Activated CD8-positive, alpha-beta T cell treated with anti-CD3 and anti-CD28 coated beads, Interleukin-2, amount 10 ng/mL, durations not matched to agents 7 days and 5 days (primary cell): ENCODE data around the gene UBAC2. TPM values are rescaled to one million over a fixed set of nuclear protein-coding genes. Genes with fewer than 3 reads are reported as not detected.
A peak's percentile ranks its signal among the peaks of the same experiment; 100 is the strongest.

Experiments
- ATAC-seq: fragments of 150-1000 bp; cut with Tn5 transposase; one replicate; pipeline ENCODE4 v1.10.0; 2021; ENCODE audit warnings: moderate library complexity
- CTCF ChIA-PET: fragments of 350-600 bp; sonication (Branson Sonifier 250); formaldehyde crosslinking; loops from one replicate; lab custom pipeline; 2021; ENCODE audit warnings: antibody characterized with exemption; lab: Charles Lee
- POLR2A ChIA-PET: fragments of 350-600 bp; sonication (Branson Sonifier 250); formaldehyde crosslinking; loops from one replicate; lab custom pipeline; 2021; ENCODE audit warnings: antibody characterized with exemption; lab: Charles Lee
- DNase-seq: peaks from one replicate; pipeline ENCODE4 v3.0.0-alpha.2; 2020
- H3K27ac Mint-ChIP-seq: one replicate; pipeline ENCODE4 v1.8.0; 2021; ENCODE audit warnings: mild to moderate bottlenecking, mixed read lengths
- H3K27me3 Mint-ChIP-seq: one replicate; pipeline ENCODE4 v1.8.0; 2021; ENCODE audit warnings: low read depth, mixed read lengths
- H3K36me3 Mint-ChIP-seq: one replicate; pipeline ENCODE4 v1.8.0; 2021; ENCODE audit warnings: low read depth, mixed read lengths
- H3K4me1 Mint-ChIP-seq: one replicate; pipeline ENCODE4 v1.8.0; 2021; ENCODE audit warnings: low read depth, mixed read lengths
- H3K4me3 Mint-ChIP-seq: one replicate; pipeline ENCODE4 v1.8.0; 2021; ENCODE audit warnings: mild to moderate bottlenecking, mixed read lengths
- H3K9me3 Mint-ChIP-seq: one replicate; pipeline ENCODE4 v1.8.0; 2022; ENCODE audit warnings: mixed read lengths; ENCODE audit not compliant: insufficient read depth
- total RNA-seq, 2 experiments: library from RNA; stranded (reverse); gene quantifications; one replicate each; pipeline ENCODE4 v1.2.3, GENCODE V29; 2021

The UBAC2 gene
- total RNA-seq, 2 experiments from 2014 or later, result 67.4 to 71.2 TPM

DNA sequence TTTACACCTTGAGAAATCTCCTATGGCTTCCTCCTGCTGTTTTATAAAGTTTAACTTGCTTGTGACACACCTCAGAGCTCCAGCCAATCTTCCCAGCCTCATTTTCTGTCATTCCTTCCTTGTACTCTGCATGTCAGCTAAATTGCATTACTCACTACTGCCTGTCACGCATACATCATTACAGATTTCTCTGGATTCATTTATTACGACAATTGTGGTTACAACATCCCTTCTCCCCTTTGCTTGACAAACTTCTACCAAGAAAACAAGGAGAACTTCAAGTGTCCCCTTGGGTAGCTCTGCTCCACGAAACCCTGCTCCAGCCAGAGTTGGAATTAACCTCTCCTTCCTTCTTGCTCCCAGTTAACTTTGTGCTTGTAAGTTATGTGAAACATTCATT is 79.5 kb downstream of the UBAC2 start:
- H3K27me3 Mint-ChIP-seq, result no peaks in the 10 kb centered on the region
- peak overlapping the region; percentile 14 for H3K27ac Mint-ChIP-seq
- ChIA-PET POLR2A (no interaction called here), CTCF (interaction anchor here (0.6 to 3.7 kb wide), 5 partner anchors 9 to 103 kb away, joined by 3 to 27 read pairs (median 3); partner anchors contain the start of gene GPR183)
- no peaks in the 10 kb centered on the region for H3K9me3 Mint-ChIP-seq
- H3K36me3 Mint-ChIP-seq, result peaks cover 68% of the 10 kb centered on the region
- DNase-seq (no peak), ATAC-seq (no peak)
- H3K4me1 Mint-ChIP-seq, result peaks cover 91% of the 10 kb centered on the region
- H3K4me3 Mint-ChIP-seq, result no peak overlapping the region

DNA sequence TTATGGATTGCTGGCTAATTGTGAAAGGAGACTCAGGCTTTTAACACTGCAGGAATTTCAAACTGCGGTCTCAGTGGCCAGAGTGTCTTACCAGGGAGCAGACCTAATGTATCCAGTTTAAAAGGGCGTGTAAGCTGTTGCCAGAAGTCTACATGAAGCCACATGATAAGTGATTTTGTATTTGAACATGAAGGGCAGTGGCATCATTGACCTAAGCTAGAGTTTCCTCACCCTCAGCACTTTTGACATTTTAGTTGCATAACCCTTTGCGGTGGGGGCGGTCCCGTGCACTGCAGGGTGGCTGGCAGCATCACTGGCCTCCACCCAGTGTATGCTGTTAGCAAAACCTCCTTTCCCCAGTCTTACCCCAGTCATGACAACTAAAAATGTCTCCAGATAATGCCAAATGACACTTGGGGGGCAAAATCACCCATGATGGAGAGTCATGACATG is 81.2 kb downstream of the UBAC2 start:
- ChIA-PET POLR2A (no interaction called here), CTCF (interaction anchor here (0.7 to 2.3 kb wide), 6 partner anchors 9 to 154 kb away, joined by 3 to 18 read pairs (median 4); no protein-coding TSS in a partner anchor)
- H3K4me3 Mint-ChIP-seq, result no peak overlapping the region
- no peaks in the 10 kb centered on the region for H3K9me3 Mint-ChIP-seq
- DNase-seq (peak; percentile 54), ATAC-seq (peak; percentile 67)
- peak overlapping the region; percentile 79 for H3K27ac Mint-ChIP-seq
- H3K27me3 Mint-ChIP-seq, result no peaks in the 10 kb centered on the region
- H3K36me3 Mint-ChIP-seq, result peaks cover 66% of the 10 kb centered on the region
- H3K4me1 Mint-ChIP-seq, result peaks cover 89% of the 10 kb centered on the region

DNA sequence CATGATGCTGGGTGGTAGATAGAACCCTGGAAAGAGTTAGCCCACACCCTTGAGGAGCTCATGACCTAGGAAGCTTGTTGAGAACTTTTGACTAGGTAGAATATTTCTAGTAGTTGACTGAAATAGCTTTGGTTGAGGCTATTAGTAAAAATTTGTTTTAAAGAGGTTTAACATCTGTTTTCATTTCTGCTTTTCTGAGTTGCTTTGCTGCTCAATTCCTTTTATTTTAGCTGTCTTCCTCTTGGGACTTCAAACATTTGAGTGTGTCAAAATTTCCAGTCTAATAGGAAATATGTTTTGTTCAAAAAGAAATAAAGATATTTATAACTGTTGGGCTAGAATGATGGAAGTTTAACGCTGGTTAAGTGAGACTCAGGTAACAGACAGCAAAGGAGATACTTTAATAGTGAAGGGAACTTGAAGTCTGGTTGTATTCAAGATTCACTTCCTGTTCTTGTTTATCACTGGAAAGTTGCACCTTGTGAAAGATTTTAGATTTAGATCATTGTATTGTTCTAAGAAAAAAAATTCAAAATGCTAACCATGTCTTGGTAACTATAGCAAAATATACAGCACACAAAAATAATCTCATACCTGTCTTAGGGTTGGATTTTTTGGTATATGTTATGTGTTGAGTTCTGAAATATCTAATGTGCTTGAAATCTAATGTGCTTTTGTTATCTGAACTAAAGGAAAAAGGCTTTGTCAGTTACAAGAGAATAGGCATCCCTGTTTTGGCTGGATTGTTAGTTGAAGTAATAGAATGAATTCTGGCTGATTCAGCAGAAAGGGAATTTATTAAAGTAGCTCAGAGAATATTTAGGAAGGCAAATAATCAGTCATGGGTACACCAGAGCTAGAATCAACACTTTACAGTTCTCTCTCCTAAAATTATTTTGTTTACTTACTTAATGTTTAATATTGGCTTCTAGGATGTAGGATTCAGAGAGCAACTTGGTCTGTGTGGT is 81.9 kb downstream of the UBAC2 start:
- ATAC-seq, result peak; percentile 45
- Mint-ChIP-seq H3K27ac (peak overlapping the region; percentile 79), H3K27me3 (no peaks in the 10 kb centered on the region), H3K9me3 (no peaks in the 10 kb centered on the region), H3K4me3 (peak overlapping the region; percentile 28), H3K4me1 (peaks cover 90% of the 10 kb centered on the region), H3K36me3 (peaks cover 67% of the 10 kb centered on the region)
- ChIA-PET POLR2A (no interaction called here), CTCF (interaction anchor here (0.7 to 2.3 kb wide), 8 partner anchors 8 to 154 kb away, joined by 3 to 18 read pairs (median 4); no protein-coding TSS in a partner anchor)
- no peak for DNase-seq

DNA sequence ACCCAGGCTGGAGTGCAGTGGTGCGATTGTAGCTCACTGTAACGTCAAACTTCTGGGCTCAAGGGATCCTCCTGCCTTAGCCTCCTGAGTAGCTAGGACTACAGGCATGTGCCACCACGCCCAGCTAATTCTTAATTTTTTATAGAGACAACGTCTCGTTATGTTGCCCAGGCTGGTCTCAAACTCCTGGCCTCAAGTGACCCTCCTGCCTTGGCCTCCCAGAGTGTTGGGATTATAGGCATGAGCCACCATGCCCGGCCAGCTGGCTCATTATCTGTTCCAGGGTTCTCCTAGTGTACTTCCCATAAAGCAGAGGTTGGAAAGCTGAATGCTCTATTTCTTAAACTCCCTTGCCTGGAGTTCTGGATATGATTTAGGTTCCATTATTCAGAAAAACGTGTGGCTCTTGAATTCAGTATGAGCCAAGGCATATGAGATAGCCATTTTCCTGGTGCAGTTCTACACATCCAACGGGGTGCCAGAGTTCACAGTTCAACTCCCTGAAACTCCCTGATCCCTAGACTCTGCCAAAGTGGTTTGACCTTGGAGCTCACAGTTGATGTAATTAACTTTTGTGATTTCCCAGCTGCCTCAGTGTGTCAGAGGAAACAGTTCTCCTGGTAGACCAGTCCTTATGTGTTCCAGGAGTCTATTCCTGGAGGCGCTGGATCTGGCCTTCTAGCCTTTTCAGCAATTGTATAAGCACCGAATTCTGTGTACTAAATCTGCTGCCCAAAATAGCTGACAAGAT is 85.0 kb downstream of the UBAC2 start:
- Mint-ChIP-seq H3K36me3 (peaks cover 62% of the 10 kb centered on the region), H3K27me3 (no peaks in the 10 kb centered on the region), H3K4me3 (no peak overlapping the region), H3K4me1 (peaks cover 89% of the 10 kb centered on the region), H3K9me3 (no peaks in the 10 kb centered on the region), H3K27ac (no peak overlapping the region)
- CTCF ChIA-PET, result interaction anchor here (0.6 to 2.9 kb wide), 8 partner anchors 10 to 151 kb away, joined by 3 to 11 read pairs (median 6); no protein-coding TSS in a partner anchor
- POLR2A ChIA-PET, result interaction anchor here (0.7 to 1.5 kb wide), 4 partner anchors 17 to 37 kb away, joined by 3 to 6 read pairs (median 4); no protein-coding TSS in a partner anchor
- ATAC-seq, result no peak
- DNase-seq, result no peak

DNA sequence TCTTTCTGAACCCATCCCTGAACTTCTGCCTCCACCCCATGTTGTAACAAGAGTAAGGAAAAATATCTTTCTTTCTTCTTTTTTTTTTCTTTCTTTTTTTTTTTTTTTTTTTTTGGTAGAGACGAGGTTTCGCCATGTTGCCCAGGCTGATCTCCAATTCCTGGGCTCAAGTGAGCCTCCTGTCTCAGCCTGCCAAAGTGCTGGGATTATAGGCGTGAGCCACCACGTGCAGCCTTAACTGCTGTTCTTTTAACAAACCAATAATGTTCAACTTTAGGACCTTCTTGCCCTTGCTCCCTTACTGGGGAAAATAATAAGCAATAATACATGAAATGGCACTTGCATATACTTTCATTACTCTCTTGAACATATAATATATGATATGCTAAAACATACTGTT is 86.9 kb downstream of the UBAC2 start:
- Mint-ChIP-seq H3K9me3 (no peaks in the 10 kb centered on the region), H3K27ac (peak overlapping the region; percentile 76), H3K4me1 (peaks cover 78% of the 10 kb centered on the region), H3K36me3 (peaks cover 50% of the 10 kb centered on the region), H3K27me3 (no peaks in the 10 kb centered on the region), H3K4me3 (no peak overlapping the region)
- CTCF ChIA-PET, result interaction anchor here (1.1 to 1.7 kb wide), 2 partner anchors 21 to 138 kb away, joined by 3 to 4 read pairs; no protein-coding TSS in a partner anchor
- no peak for ATAC-seq
- POLR2A ChIA-PET, result interaction anchor here (1.5 kb wide), 1 partner anchor 69 kb away, joined by 3 read pairs; no protein-coding TSS in a partner anchor
- DNase-seq, result no peak

DNA sequence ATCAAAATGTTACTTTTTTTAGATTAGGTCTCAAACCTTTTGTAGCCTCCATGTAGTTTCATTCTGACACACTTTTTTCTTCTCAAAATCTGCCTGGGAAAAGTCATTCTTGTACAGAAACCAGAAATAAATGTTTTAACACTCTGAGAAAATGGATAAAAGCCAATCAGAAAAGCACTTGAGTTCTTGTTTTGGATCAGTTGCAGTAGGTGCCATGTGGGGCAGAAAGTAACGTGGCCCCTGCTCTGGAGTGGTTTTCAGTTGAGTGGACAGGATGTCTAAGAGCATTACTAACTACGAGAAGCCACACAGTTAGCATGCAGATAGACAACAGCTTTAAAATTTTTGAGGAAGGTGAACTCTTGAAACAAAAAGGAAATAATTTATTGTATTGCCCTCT is 87.4 kb downstream of the UBAC2 start:
- Mint-ChIP-seq H3K4me1 (peaks cover 76% of the 10 kb centered on the region), H3K9me3 (no peaks in the 10 kb centered on the region), H3K27me3 (no peaks in the 10 kb centered on the region), H3K27ac (peak overlapping the region; percentile 48), H3K4me3 (no peak overlapping the region), H3K36me3 (peaks cover 52% of the 10 kb centered on the region)
- CTCF ChIA-PET, result interaction anchor here (0.6 to 1.7 kb wide), 6 partner anchors 9 to 147 kb away, joined by 3 to 13 read pairs (median 3); no protein-coding TSS in a partner anchor
- POLR2A ChIA-PET, result interaction anchor here (1.2 to 1.5 kb wide), 3 partner anchors 9 to 147 kb away, joined by 3 to 4 read pairs (median 3); no protein-coding TSS in a partner anchor
- DNase-seq, result peak; percentile 50
- ATAC-seq, result peak; percentile 62

DNA sequence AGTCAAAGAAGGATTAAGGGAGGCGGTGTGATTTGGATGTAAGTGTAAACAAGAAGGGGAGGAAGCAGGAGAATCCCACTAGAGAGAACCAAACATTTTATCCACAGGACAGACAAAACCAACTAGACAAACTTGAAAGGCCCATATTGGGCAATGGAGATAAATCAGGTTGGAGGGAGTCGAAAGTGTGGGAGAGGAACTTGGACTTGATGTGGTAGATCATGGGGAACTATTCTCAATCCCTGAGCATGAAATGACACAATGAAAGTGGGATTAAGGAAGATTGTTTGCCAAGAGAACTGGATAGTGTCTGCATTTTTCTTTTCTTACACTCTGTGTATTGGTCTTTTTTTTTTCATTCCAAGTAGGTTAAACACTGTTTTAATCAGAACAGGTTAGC is 88.6 kb downstream of the UBAC2 start:
- H3K9me3 Mint-ChIP-seq, result no peaks in the 10 kb centered on the region
- no peaks in the 10 kb centered on the region for H3K27me3 Mint-ChIP-seq
- H3K36me3 Mint-ChIP-seq, result peaks cover 63% of the 10 kb centered on the region
- ATAC-seq (no peak), DNase-seq (no peak)
- H3K27ac Mint-ChIP-seq, result peak overlapping the region; percentile 35
- peaks cover 77% of the 10 kb centered on the region for H3K4me1 Mint-ChIP-seq
- no peak overlapping the region for H3K4me3 Mint-ChIP-seq
- POLR2A ChIA-PET, result interaction anchor here (1.2 to 1.5 kb wide), 3 partner anchors 8 to 146 kb away, joined by 3 to 4 read pairs (median 3); no protein-coding TSS in a partner anchor
- CTCF ChIA-PET, result interaction anchor here (0.7 to 1.5 kb wide), 7 partner anchors 8 to 146 kb away, joined by 3 to 13 read pairs (median 3); partner anchors contain the start of gene GPR183

DNA sequence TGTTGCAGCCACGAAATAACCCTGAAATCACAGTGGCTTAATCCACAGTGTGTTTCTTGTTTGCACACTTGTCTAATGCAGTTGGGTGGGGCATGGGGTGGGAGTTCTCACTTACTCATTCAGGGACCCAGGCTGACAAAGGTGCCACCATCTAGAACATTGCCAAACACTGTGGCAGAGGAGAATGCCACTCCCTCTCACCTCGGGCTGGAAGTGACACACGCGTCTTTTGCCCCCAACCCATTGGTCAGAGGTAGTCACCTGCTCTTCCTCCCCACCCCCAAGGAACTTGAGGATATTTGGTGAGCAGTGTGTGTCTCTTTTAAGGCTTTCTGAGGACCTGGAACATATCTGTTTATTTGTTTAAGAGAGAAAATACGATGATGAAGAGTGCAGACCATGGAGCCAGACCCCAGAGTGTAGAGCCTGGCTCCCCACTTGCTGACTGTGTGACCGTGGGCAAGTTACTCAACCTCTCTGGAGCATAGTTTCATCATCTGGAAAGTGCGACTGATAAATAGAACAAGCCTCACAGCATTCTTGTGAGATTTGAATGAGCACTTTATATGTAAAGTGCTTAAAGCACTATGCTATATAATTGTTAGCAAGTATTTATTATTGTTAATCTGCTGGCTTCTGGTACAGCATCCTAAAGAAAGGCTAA is 89.2 kb downstream of the UBAC2 start:
- peak; percentile 57 for ATAC-seq
- peaks cover 60% of the 10 kb centered on the region for H3K36me3 Mint-ChIP-seq
- CTCF ChIA-PET, result interaction anchor here (0.7 to 1.0 kb wide), 2 partner anchors 10 to 17 kb away, joined by 3 read pairs; partner anchors contain the start of gene GPR183
- no peak overlapping the region for H3K4me3 Mint-ChIP-seq
- no peak for DNase-seq
- no peaks in the 10 kb centered on the region for H3K9me3 Mint-ChIP-seq
- POLR2A ChIA-PET, result no interaction called here
- no peaks in the 10 kb centered on the region for H3K27me3 Mint-ChIP-seq
- H3K4me1 Mint-ChIP-seq, result peaks cover 73% of the 10 kb centered on the region
- peak overlapping the region; percentile 66 for H3K27ac Mint-ChIP-seq

DNA sequence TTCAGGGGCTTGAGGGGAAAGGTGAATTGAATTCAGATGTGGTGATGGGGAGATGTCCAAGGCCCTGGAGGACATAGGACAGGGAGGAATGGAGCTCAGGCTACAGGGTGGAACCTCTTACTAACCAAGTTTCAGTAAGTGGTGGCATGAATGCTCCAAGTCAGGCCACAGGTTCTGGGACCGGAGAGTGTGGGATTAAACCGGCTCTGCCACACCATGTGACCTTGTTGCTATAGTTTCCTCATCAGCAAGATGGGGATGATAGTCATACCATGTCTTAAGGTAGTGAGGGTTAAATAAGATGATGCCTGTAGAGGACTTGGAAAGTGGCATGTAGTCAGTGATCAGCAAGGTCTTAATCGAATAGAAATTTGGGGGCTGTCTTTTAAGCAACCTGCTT is 90.2 kb downstream of the UBAC2 start:
- Mint-ChIP-seq H3K27ac (peak overlapping the region; percentile 41), H3K9me3 (no peaks in the 10 kb centered on the region), H3K36me3 (peaks cover 66% of the 10 kb centered on the region), H3K27me3 (no peaks in the 10 kb centered on the region), H3K4me1 (peaks cover 73% of the 10 kb centered on the region), H3K4me3 (no peak overlapping the region)
- ATAC-seq (no peak), DNase-seq (no peak)
- ChIA-PET POLR2A (no interaction called here), CTCF (interaction anchor here (0.6 to 2.5 kb wide), 2 partner anchors 8 to 21 kb away, joined by 3 to 9 read pairs; no protein-coding TSS in a partner anchor)

DNA sequence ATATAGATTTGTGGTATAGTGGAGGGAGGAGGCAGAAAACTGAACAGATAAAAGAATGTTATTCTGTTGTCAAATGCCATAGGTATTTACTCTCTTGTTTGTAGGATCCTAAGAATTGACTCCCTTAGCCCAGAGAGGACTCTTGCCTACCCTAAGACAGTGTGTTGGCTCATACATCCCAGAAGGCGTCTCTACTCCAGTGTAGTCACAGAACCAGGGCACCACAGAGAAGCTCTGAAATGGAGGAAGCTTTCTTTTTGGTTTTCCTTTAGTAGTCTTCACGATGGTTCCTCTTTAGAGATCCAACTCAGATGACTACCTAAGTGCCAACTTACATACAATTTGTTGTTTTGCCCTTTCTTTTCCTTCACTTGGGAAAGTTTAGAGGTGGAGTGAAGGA is 92.5 kb downstream of the UBAC2 start:
- H3K27me3 Mint-ChIP-seq, result no peaks in the 10 kb centered on the region
- POLR2A ChIA-PET, result interaction anchor here (1.0 kb wide), 1 partner anchor 92 kb away, joined by 3 read pairs; the partner anchor contains the start of gene UBAC2
- DNase-seq (no peak), ATAC-seq (no peak)
- no peak overlapping the region for H3K4me3 Mint-ChIP-seq
- CTCF ChIA-PET, result interaction anchor here (1.4 to 2.5 kb wide), 2 partner anchors 24 to 27 kb away, joined by 3 to 9 read pairs; no protein-coding TSS in a partner anchor
- no peaks in the 10 kb centered on the region for H3K9me3 Mint-ChIP-seq
- H3K4me1 Mint-ChIP-seq, result peaks cover 73% of the 10 kb centered on the region
- no peak overlapping the region for H3K27ac Mint-ChIP-seq
- H3K36me3 Mint-ChIP-seq, result peaks cover 65% of the 10 kb centered on the region
